ENCODE data around the gene USP21. TPM values are rescaled to one million over a fixed set of nuclear protein-coding genes. Genes with fewer than 3 reads are reported as not detected.

The USP21 gene
- total and polyA plus RNA-seq, 2 of the 8 experiments (the other 6 are each of a cell fraction or from before 2014, with no cell fraction given) = 23.9 to 36.3 TPM

GRCh38 chr1:161215076-161215475 lies 55.8 kb downstream of the USP21 start, which contains the start of gene FCER1G:
Gene FCER1G, plus strand, starts transcription at chr1:161215295. Its CDS starts 27 bp downstream, at chr1:161215322.
- Histone ChIP-seq H2BK20ac (ENCODE audit: low read length) (no peak within 1 kb of the TSS), H4K8ac (ENCODE audit: extremely low read depth, insufficient read depth, low read length) (no peak within 1 kb of the TSS; the same call in 1 of the 2 replicates), H4K5ac (ENCODE audit: insufficient read length, low read depth, low read length) (no peak within 1 kb of the TSS), H3K27ac (ENCODE audit: low read depth, low read length) (no peak within 1 kb of the TSS), H2BK15ac (ENCODE audit: low read length) (no peak within 1 kb of the TSS), H3K4me1 (replicated peaks in 1 of 4; ENCODE audit: control insufficient read depth in 3 of 4, insufficient read depth in 4 of 4, low read length in 3 of 4) (peaks cover 0 to 13% (median 1%) of the 10 kb centered on the region in 4 experiments; a peak in 6 of 7 replicates), H3K9me3 (ENCODE audit: insufficient read depth in 2 of 2, low read depth in 1 of 2, low read length in 1 of 2) (no peaks in the 10 kb centered on the region), H3K36me3 (ENCODE audit: control insufficient read depth in 2 of 4, insufficient read depth in 4 of 4, low read length in 3 of 4) (peaks cover 25 to 43% (median 40%) of the 10 kb centered on the region in 4 experiments), H3K14ac (ENCODE audit: insufficient read length) (no peak within 1 kb of the TSS), H4K91ac (replicated peaks; ENCODE audit: insufficient read length, low read length) (no peak within 1 kb of the TSS), H2AK5ac (ENCODE audit: low read depth, low read length) (no peak within 1 kb of the TSS), H2BK5ac (ENCODE audit: low read depth, low read length) (no peak within 1 kb of the TSS), H4K20me1 (replicated peaks in 1 of 2; ENCODE audit: control insufficient read depth in 1 of 2, insufficient read depth in 2 of 2, low read length in 2 of 2) (peaks cover 1 to 4% of the 10 kb centered on the region in 2 experiments), H2AFZ (ENCODE audit: low read length) (no peak within 1 kb of the TSS), H3K56ac (replicated peaks; ENCODE audit: insufficient read length, low read depth, low read length) (no peak within 1 kb of the TSS), H3K9ac (replicated peaks in 1 of 4; ENCODE audit: extremely low read depth in 1 of 4, low read depth in 3 of 4, low read length in 3 of 4) (no peak within 1 kb of the TSS), H3K4me2 (ENCODE audit: insufficient read depth in 1 of 2, low read depth in 2 of 2, low read length in 2 of 2) (no peak within 1 kb of the TSS), H3K79me1 (ENCODE audit: low read depth, low read length) (no peaks in the 10 kb centered on the region), H3K18ac (ENCODE audit: extremely low read depth, low read length) (no peak within 1 kb of the TSS), H3K4ac (replicated peaks; ENCODE audit: insufficient read length, low read depth, low read length) (no peak within 1 kb of the TSS), H3K4me3 (ENCODE audit: extremely low read depth in 1 of 4, insufficient read depth in 2 of 4, low read depth in 3 of 4, low read length in 4 of 4) (no peak within 1 kb of the TSS), H2BK12ac (ENCODE audit: low read depth, low read length) (no peak within 1 kb of the TSS), H3K23ac (ENCODE audit: insufficient read length) (no peak within 1 kb of the TSS), H2BK120ac (replicated peaks; ENCODE audit: low read depth, low read length) (no peak within 1 kb of the TSS), H3K23me2 (ENCODE audit: low read depth, low read length) (no peaks in the 10 kb centered on the region), H3K79me2 (ENCODE audit: control insufficient read depth in 1 of 2, insufficient read depth in 2 of 2, low read length in 2 of 2) (no peaks in the 10 kb centered on the region), H3K27me3 (replicated peaks in 1 of 4; ENCODE audit: control insufficient read depth in 3 of 4, extremely low read depth in 1 of 4, insufficient read depth in 3 of 4, low read length in 3 of 4) (no peaks in the 10 kb centered on the region)
- ChIA-PET CTCF (ENCODE audit: partially characterized antibody) (interaction anchor here (1.0 to 23.7 kb wide), 6 partner anchors 10 to 168 kb away, joined by 3 to 427 read pairs (median 46); partner anchors contain the start of genes ADAMTS4, NDUFS2, SDHC and TOMM40L), POLR2A (ENCODE audit: partially characterized antibody) (interaction anchor here (0.9 to 9.9 kb wide), 5 partner anchors 9 to 99 kb away, joined by 3 to 82 read pairs (median 5); partner anchors contain the start of genes ADAMTS4, NDUFS2 and SDHC)
- DNase-seq (ENCODE audit: low read depth in 1 of 2, low spot score in 2 of 2) = no peak
- no peak for FAIRE-seq
- 86% methylated on average over 10 of the region's 10 CpGs; no CpG with 5 or more reads in 1 of the 2 experiments for WGBS, 2 experiments (ENCODE audit: extremely low coverage in 1 of 2, insufficient coverage in 1 of 2, insufficient read length in 1 of 2, insufficient replicate concordance in 2 of 2, low coverage in 1 of 2, low lambda C conversion rate in 2 of 2, missing lambda C conversion rate in 1 of 2)
- TF ChIP-seq MAFK (IDR thresholded peaks at IDR 0.05; ENCODE audit: low read depth, low read length) = no peak
- no peak for TF ChIP-seq USF2 (IDR thresholded peaks at IDR 0.05; ENCODE audit: low read length)
- TF ChIP-seq, protein P1, sequence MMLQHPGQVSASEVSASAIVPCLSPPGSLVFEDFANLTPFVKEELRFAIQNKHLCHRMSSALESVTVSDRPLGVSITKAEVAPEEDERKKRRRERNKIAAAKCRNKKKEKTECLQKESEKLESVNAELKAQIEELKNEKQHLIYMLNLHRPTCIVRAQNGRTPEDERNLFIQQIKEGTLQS (IDR thresholded peaks at IDR 0.05; ENCODE audit: insufficient read depth, low read depth, low read length) = no peak
- TF ChIP-seq TAF1 (IDR thresholded peaks at IDR 0.05; ENCODE audit: low read depth, low read length) = no peak
- TF ChIP-seq CBX5 (IDR thresholded peaks at IDR 0.05; ENCODE audit: low read depth, low read length) = no peak
- no peak for TF ChIP-seq SRF (IDR thresholded peaks at IDR 0.05; ENCODE audit: low read depth, low read length)
- TF ChIP-seq E2F6 (IDR thresholded peaks at IDR 0.05) = no peak
- no peak for TF ChIP-seq KDM5A (IDR thresholded peaks at IDR 0.05; ENCODE audit: low read length)
- TF ChIP-seq KDM4A (IDR thresholded peaks at IDR 0.05; ENCODE audit: low read depth, low read length, severe bottlenecking) = no peak
- no peak for TF ChIP-seq KDM1A (IDR thresholded peaks at IDR 0.05; ENCODE audit: borderline replicate concordance, low read length)
- TF ChIP-seq CEBPB (IDR thresholded peaks at IDR 0.05; ENCODE audit: low read depth, low read length) = no peak
- TF ChIP-seq SP2 (IDR thresholded peaks at IDR 0.05; ENCODE audit: low read length) = no peak
